GM19395 (cell line): Measurements from ENCODE around the gene SARDH.
"Not testable (repeated sequence)": the region's sequence is repeated elsewhere in the genome, so short reads cannot be mapped to it uniquely, and the experiment has no call there.

Experiments
- ATAC-seq: cut with Tn5 transposase; IDR thresholded peaks from one replicate; pipeline ENCODE4 v1.9.1; 2021; ENCODE audit warnings: mild to moderate bottlenecking, moderate library complexity; ENCODE audit not compliant: unreplicated experiment

Gene SARDH

GRCh38 chr9:133777068-133777791 lies 39.1 kb upstream of the SARDH start:
- no peak for ATAC-seq

DNA sequence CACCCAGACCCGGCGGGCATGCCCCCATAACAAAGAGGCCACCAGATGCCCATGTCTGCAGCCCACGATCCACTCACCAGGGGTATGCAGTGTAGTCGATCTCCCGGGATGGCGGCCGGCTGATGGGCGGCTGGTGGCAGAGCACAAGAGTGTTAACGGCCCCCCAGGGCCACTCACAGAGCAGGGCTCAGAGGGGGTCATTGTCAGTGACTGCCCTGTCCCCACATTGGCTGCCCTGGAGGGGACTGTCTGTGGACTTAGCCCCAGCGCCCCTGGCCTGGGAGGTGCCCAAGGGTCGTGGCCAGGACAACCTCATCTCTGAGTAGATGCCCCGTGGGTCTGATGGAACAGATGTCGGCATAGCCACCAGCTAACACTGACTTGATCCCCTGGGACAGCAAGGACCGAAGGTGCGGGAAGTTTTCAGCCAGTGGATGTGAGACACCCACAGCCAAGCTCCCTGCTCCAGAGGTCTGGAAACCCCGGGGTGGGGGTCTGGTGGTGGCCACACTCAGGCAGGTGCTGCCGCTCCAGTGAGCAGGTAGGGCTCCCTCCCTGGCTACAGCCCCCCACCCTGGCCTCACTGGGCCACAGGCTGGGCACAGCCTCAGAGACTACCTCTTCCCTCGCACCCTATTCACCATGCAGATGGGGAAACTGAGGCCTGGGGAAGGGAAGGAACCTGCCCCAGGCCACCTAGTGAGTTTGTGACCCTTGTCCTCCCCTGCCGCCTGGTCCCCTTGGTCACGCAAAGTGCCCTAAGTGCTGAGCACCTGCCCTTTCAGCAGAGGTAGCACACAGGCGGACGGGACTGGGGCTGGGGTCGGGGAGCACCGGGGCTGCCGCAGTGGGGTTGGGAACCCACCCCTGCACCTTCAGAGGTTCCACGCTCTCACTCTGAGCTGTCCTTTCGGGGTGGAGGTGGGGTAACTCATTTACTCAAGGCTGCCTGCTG lies 38.1 kb upstream of the SARDH start:
- no peak for ATAC-seq

DNA sequence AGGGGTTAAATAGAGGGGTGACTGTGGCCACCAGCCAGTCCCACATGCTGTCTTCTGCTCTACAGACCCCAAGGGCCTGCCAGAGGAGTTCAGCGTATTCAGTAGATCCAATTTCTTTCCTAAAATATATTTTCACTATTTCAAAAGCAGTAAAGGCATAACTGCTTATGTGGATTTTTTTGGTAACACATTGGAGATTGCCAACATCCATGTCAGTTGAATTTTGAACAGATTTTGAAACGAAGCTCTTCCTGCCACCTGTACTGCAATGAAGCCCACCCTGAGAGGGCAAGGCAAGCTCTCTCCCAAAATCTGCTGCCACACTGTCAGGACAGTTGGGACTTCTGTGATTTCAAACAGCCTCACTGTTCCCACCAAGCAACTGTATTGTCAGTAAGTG lies 37.1 kb upstream of the SARDH start:
- no peak for ATAC-seq

GRCh38 chr9:133774799-133775198 lies 36.6 kb upstream of the SARDH start:
- no peak for ATAC-seq

GRCh38 chr9:133773889-133774655 lies 35.9 kb upstream of the SARDH start:
- ATAC-seq: no peak

- no peak for ATAC-seq
Measured at GRCh38 chr9:133772581-133772980, 34.4 kb upstream of the SARDH start.

DNA sequence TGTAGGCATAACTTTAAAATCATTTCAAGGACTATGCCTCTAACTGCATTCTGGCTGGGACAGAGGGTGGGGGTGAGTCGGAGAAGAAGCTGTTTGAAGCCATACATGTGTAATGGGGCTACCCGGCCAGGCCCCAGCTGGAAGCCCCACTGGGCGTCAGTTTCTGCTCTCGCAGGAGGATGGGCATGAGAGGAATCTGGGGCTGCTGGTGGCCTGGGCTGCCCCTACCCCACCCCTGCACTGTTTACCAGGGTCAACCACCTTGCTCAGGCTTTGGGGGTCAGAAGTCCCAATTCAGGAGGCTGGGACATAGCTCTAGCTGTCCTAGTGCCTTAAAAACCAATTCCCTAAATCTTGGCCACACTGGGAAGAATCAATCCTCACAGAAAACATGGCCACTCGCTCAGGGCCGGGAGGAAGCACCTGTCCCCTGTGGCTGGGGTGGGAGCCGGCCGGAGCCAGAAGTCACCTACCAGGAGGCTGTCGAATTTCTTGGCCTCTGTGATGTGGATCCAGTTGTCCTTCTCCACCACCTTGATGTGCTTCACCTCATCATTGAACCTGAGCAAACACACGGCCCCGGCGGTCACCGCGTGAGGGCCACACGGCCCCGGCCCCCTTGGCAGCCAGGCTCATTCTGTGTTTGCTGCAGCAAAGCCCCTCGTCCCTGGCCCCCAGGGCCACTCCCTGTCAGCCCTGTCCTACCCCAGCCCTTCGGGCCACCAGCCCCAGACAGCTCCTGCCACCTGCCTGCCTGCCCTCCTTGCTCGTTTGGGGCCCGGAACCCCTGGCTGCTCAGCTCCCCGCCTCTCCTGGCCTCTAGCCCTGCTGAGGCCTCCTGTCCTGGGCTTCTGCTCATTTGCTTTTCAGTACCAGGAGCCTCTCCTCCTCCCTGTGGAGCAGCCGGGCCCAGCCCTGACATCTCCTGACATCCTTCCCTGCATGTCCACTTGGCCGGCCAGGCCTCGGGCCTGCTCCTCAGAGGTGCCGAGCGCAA lies 33.6 kb upstream of the SARDH start:
- ATAC-seq: no peak

GRCh38 chr9:133770076-133770777 lies 32.1 kb upstream of the SARDH start:
- no peak for ATAC-seq

DNA sequence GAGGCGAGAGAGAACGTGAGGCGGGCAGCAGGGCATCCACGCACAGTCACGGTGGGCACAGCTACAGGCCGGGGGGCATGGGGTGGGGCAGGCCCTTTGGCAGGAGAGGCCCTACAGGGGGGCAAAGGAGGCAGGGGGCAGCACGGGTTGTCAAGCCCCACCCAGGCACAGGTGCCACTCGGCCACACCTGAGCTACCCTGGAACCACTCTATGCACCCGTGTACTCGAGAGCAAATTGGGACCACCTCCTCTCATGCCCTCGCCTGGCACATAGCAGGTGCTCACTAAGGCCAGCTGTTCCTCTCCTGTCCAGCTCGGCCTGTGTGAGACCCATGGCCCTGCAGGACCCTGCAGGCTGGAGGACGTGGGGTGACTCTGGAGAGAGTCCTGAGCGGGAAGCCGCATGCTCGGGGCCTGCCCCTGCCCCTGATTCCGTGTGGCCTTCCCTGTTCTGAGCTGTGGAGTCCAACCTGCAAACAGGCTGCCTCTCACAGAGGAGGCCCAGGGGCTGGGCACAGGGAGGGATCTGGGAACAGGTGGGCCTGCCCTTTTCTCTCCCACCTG lies 31.4 kb upstream of the SARDH start:
- no peak for ATAC-seq

GRCh38 chr9:133768859-133769510 lies 30.8 kb upstream of the SARDH start:
- no peak for ATAC-seq

DNA sequence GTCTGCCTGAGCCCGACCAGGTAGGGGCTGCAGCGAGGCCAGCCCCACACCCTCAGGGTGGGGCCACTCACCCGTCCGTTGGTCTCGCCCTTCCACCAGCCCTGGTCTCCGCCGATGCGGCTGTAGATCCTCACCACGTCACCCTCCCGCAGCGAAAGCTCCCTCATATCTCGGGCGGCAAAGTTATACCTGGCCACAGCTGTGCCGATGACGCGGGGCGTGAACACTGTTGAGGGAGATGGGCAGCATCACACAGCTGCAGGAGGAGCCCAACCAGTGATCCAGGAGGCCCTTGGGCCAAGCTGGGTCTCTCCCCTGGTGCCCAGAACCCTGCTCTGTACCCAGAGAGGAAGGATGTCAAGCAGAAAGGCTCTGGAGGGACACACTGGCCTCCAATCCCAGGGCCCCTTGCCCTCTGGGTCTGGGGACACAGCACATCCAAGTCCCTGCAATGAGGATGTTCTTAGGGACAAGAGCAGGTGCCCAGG lies 30.3 kb upstream of the SARDH start:
- no peak for ATAC-seq

GRCh38 chr9:133767625-133768024 lies 29.5 kb upstream of the SARDH start:
- ATAC-seq: no peak

GRCh38 chr9:133767008-133767407 lies 28.9 kb upstream of the SARDH start:
- ATAC-seq: no peak

DNA sequence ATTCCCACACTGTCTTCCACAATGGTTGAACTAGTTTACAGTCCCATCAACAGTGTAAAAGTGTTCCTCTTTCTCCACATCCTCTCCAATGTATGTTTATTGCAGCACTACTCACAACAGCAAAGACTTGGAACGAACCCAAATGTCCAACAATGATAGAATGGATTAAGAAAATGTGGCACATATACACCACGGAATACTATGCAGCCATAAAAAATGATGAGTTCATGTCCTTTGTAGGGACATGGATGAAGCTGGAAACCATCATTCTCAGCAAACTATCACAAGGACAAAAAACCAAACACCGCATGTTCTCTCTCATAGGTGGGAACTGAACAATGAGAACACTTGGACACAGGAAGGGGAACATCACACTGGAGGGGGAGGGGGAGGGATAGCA lies 28.1 kb upstream of the SARDH start:
- ATAC-seq: not testable (repeated sequence)

DNA sequence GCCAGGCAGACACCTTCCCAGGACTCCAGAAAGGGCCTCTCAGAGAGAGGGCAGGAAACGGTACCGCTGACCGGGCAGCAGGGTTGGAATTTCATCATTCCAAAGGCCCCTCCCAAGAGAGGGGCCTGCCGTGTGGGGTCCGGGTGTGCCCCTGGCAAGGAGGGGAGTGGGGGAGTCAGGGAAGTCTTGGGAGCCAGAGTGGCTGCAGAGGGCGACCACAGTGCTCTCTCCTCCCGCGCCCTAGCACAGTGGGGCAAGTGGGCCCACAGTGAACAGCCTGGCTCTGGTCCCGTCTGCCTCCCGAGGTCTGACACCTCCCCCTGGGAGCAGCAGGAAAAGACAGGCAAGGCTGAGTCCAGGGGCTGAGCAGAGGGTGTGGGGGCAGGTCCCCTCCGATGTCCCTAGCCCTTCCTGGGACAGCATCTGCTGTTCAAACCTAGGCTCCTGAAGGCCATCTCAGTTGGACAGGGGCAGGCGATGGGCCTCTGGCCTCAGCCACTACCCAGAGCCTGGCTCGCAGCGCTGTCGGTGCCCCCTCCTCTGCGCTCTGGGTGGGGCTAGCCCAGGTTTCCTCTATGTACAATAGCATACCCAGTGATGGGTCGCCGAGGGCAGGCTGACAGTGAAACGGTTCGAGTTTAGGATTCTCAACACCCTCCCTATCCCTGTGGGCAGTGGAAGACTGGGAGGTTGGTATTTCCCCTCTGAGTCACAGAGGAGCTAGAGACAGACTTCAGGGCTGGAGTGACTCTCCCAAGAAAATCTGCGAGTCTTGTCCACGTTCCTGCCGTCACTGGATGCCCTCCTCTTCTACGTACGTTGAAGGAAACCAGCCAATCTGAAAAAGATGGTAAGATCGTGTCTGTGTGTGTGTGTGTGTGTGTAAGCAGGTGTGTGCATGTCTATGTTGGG lies 25.4 kb upstream of the SARDH start:
- no peak for ATAC-seq

DNA sequence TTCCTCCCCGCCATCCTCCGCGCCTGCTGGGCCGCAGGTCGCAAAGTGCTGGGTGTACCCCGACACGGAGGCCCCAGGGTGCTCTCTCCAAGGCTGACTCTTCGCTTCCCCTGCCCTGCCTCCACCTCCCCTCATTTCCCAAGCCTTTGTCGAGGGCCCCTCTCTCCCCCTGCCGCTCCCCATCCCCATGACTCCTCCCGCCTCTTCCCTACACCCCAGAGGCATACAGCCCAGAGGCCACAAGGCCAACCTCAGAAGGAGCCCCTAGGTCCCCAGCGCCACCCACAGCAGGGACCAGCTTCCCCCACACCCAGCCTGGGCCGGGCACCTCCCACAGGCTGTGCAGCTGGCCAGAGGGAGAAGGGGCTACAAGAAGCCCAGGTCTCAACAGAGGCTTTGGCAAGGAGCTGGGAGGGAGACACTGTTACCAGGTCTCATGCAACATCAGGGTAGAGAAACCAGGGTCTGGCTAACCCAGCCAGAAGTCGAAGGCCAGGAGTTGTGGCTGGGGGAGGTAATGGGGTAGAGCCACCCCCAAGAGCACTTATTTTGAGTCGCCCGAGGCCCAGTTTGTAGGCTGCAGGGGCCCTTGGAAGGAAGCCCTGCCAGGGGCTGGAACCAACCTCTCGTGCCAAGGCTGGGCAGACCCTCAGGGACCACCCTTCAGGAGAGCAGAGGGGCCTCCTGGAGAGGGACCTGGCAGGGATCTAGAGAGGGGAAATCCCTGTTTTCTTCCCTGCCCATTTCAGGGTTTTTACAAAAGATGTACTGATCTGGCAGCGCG lies 24.5 kb upstream of the SARDH start:
- no peak for ATAC-seq
